HG03520 (cell line): ENCODE measurements around the gene CIAPIN1.

Source experiments
- ATAC-seq: cut with Tn5 transposase; IDR thresholded peaks from one replicate; pipeline ENCODE4 v1.9.1; 2021; ENCODE audit warnings: mild to moderate bottlenecking, moderate library complexity; ENCODE audit not compliant: unreplicated experiment

CIAPIN1 gene

DNA sequence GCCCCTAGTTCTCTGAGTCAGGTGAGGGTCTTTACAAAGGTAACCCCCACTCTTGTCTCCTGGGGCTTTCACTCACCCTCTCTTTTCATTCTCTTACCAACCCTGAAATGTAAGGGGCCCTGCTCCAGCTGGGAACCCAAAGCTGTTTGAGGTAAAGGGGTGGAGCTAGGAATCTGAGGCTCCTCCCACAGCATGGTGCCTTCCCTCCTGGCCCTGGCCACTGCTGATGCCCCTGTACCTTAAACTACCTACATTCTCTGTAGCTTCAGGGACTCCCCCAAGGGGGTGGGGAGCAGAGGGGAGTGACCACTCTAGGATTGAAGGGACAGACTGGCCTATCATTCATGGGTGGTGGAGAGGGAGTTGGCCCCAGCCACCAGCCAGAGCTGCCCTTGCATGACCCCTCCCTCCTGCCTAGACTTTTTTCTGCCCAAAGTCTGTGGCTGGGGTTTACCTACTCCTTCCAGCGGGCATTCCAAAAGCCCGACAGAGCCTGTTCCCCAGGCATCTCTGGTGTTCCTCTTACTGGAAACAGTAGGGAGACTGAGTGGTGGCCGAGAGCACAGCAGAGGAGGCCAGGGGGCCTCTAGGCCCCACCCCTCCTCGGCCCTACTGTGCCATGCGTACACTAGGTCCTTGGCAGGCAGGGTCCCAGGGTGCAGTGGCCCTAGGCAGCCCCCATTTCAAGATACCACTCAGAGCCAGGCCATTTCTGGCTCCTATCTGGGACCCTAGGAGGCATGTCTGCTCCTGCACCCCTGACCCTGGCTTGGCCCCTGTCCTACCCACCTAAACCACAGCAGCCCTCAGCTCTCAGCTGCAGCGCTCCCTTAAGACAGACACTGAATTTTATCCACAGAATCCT is 29.6 kb upstream of the CIAPIN1 start:
- ATAC-seq: no peak

DNA sequence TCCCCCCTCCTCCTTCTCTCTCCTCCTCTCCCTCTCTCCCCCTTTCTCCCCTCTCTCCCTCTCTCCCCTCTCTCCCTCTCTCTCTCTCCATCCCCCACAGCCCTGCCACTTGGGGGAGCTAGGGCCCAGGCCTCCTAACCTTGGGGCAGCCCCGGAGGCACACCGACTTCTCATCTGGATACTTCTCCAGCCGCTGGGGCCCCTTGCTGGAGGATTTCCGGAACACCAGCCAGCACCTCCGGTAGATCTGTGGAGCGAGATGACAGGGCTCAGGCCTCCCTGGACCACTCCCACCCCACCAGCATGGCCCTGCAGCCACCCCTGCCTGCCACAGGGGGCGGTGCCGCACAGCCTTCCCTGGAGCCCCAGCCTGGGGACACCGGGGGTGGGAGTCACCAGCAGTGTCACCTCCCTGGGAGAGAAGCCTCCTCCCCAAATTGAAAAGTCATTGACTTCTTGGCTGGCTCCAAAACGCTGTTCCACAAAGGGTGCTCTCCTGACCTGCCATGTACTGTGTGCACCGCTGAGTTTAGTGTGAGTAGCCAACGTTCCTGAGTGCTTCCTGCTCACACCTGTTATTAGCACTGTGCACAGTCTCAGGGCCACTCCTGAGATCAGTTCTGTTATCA is 28.6 kb upstream of the CIAPIN1 start:
- peak; percentile 89 for ATAC-seq

DNA sequence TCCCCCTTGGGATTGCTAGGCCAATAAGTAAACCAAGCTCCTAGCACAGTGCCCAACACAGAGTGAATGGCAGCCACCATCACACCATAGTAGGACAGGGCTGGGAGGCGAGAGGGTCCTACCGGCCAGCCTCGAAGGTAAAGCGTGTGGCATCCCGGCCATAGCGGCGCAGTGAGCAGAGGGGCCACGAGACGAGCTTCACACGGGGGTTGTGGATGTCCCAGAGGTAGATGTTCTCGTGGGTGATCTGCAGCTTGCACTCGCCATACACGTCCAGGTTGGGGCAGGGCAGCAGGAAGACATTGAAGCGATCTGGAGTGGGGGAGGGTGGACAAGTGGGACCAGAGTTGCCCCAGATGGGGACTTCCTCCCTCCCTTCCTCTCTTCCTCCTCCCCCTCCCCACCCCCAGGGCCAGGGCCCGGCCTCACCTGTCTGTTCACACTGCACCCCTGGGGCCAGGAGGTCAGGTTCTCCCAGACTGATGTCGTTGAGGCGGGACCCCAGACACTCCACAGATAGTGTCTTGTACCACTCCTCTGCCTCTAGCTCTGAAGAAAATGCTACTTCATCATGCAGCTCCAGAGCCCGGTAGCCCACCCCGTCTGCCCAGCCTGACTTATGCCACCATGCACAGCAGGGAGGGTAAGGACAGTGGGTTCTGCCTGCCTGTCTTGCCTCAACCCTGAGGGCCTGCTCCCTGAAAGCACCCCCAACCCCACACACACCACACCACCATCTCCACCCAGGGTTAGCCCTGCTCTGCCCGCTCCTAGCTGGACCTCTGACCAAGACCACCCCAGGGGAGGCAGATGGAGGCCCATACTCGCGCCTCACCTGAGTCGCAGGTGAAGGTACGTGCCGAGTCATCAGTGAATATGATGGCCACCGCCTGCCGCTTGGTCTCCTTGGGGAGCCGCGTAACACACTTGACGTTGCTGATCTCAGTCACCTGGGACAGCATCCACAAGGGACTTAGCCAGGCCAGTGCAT is 27.8 kb upstream of the CIAPIN1 start:
- ATAC-seq: no peak

DNA sequence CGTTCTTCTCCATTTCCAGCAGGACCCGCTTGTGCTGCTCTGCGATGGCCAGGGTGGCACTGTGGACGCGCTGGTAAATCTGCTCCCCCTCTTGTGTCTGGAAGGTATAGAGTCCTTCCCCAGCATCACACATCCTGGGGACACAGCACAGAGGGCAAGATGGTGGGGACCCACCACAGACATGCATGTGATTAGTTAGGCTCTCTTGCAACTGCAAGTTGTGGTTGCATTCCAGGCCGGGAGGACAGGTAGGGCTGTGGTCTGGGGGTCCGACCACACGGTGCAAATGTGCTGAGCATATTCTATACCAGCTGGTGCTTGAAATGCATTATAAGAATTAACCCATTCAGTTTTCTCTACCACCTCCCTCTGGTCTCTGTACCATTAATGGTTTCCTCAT is 26.7 kb upstream of the CIAPIN1 start:
- ATAC-seq: no peak

DNA sequence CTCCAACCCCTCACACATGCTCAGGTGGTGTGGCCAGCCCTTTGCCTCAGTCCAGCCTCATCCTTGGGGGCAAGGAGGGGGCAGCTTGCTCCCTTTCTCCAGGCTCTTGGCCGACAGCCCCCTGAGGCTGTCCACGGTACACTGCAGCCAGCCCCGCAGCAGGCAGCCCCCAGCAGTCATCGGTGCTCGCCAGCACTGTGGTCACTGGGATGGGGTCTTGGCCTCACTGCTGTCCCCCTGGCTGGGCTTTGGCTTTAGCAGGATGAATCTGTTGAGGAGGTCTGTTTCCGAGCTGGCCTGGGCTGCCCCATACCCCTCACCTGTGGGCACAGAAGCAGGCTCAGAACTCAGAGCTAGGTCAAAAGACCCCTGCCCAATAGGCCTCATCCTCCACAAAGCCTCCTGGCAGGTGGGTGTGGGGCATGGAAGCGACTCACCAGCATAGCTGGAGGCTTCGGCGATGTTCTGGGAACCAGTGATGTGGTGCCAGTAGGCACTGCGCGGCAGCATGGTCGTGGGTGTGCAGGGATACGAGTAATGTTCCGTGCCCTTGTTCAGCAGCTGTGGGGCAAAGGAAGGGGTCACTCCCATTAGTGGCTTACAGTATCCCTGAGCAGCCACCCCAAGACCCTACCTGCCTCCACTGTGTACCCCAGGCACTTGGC is 26.1 kb upstream of the CIAPIN1 start:
- ATAC-seq: no peak

DNA sequence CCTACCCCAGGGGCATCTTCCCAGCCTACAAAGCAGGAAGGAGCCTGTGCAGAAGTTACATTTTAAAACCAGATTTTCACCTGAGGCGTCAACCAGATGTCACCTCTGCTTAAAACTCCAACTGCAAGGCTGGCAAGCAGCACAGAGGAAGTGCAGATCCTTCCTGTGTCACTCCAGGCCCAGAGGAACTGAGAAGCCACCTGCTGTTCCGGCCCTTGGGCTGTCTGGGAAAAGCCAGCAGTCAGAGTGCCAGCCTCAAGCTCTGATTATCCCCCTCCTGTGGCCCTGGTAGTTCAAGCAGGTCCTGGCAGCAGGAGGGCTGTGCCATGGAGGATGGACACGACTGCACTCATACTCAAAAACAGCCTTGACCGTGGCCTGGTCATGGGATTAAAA is 25.5 kb upstream of the CIAPIN1 start:
- ATAC-seq: no peak

DNA sequence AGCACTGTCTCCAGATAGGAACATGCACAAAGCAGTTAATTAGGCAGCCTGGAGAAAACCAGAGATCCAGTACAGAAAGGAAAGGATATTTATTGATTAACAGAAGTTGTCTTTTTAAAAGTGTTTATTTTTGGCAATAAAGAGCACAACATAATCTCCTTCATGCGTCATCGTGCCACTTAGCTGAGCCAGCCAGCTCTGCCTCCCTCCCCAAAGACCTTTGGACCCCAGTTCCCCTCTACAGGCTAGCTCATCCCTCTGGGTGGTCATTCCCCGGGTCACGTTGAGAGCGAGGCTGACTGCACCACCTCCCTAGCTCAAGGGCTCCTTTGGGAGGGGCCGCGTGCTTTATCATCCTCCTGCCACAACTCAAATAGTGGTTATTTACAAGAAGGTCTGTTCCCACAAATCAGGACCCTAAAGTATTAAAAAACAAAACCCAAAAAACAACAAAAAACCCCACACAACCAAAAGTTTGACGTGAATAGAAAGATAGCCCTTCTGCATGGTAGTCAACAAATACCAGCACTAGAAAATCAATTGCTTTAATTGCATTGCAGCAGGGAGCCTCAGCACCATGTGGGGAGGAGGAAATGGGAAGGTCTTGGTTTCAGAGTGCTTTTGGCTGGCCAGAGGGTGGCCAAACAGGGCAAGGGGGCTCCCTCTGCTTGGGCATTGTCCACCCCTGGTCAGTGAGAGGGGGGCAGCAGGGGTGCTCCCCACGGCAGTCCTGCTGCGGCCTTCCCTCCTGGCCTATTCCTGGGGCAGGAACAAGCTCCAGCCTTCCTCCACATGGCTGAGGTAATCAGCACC is 24.9 kb upstream of the CIAPIN1 start:
- ATAC-seq: no peak

DNA sequence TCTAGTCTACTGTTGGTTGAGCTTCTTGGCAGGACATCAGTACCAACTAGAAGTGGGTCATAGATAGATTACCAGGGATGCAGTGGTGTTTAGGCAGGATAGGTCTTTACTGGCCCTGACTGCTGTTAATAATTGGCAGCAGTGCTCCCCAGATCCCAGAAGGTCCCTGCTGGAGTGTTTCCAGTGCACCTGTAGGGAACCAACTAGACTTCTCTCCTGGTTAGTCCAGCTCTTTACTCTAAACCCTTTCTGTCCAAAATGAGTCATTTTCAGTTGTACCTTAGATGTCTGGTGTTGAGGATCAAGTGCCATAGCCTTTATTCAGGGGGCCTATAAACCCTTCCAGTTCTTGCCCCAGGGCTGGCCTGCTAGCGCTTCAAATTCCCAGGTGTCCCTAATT is 24.0 kb upstream of the CIAPIN1 start:
- no peak for ATAC-seq

DNA sequence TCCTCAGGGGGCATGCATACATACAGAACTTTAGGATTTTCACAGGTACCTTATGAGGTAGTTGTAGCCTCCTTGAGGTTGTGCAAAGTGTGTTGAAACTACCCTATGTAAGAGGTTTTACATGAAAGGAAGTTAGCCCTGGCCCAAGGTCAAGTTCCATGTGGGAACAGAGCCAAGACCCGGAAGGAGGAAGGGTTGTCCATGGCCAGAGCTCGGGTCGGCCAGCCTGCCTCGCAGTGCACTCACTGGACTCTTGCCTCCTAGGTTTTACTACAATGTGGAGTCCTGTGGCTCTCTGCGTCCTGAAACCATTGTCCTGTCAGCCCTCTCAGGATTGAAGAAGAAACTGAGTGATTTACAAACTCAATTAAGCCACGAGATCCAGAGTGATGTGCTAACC is 23.5 kb upstream of the CIAPIN1 start:
- no peak for ATAC-seq

DNA sequence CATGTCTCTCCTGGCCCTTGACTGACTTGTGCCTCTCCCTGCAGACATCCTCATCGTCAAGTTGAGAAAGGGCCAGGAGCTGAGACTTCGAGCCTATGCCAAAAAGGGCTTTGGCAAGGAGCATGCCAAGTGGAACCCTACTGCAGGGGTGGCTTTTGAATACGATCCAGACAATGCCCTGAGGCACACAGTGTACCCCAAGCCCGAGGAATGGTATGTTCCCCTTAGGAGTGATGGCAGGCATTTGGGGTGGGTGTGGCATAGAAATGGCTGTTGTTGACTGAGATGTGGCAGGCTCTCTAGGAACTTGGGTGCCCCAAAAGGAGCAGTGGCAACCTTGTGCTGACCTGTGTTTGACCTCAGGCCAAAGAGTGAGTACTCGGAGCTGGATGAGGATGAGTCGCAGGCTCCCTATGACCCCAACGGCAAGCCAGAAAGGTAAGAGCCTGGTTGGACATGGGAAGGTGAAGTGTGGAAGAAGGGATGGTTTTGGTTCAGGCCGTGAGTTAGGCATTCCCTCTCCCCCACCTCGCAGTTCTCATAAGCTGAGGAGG is 22.8 kb upstream of the CIAPIN1 start:
- ATAC-seq: no peak

DNA sequence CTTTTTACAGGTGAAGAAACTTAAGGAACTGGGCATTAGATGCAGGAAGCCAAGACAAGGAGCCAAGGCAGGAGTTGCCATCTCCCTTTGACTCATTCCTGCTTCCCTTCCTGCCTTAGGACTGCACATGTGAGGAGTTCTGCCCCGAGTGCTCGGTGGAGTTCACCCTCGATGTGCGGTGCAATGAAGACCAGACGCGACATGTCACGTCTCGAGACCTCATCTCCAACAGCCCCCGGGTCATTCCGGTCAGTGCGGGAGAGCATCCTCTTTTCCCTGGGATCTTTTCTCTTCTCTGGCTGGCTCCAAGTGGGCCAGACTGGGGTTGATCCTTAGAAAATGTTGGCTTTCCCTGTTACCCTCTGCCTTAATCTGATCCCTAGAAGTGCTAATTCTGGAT is 21.9 kb upstream of the CIAPIN1 start:
- ATAC-seq: no peak

DNA sequence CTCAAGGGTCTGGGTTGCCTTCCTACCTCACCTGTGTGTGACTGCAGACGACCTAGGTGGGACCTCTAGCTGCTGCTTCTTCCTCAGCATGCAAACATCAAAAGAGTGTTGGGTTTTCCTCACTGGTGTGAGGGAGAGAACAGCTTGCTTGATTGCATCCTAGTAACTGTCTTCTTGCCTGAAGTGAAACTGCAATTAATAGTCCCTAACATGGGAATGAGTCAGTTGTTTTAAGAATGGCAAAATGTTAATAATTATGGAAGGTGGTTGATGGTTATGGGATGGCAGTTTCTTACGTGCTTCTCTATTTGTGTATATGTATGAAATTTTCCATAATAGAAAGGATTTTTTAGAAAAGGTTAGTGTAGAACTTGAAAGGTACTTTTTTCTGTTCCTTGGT is 21.2 kb upstream of the CIAPIN1 start:
- no peak for ATAC-seq

DNA sequence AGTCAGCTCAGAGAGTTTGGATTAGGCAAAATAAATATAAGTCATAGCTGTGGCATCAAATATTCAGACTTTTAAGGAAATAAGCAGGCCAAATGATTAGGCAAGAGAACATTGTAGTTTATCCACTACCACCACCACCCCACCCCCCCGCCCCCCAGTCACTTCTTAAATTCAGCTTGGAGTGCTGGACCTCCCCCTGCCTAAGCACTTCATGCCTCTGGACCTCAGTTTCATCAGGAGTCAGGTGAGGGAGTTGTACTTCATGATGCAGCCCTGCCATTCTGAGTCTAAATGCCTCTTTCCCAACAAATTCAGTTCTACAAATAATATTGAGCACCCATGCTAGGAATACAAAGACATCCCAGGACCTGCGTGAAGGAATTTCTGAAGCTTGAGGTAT is 17.3 kb upstream of the CIAPIN1 start:
- ATAC-seq: no peak

DNA sequence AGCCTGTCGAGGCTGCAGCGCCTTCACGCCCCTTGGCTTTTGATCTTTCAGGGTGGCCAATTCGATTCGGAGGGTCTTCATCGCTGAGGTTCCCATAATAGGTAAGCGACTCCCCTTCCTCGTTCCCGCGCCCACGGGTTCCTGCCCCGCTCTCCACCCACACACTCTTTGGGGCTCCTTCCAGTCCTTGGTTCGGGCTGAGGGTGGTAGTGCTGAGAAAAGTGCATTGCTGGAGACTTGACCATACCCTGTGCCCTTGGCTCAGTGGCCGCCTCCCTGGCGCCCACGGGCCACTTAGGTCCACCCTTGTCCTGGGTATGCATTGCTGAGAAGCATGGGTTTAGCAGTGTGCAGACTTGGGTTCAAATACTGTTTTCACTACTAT is 15.8 kb upstream of the CIAPIN1 start:
- no peak for ATAC-seq

DNA sequence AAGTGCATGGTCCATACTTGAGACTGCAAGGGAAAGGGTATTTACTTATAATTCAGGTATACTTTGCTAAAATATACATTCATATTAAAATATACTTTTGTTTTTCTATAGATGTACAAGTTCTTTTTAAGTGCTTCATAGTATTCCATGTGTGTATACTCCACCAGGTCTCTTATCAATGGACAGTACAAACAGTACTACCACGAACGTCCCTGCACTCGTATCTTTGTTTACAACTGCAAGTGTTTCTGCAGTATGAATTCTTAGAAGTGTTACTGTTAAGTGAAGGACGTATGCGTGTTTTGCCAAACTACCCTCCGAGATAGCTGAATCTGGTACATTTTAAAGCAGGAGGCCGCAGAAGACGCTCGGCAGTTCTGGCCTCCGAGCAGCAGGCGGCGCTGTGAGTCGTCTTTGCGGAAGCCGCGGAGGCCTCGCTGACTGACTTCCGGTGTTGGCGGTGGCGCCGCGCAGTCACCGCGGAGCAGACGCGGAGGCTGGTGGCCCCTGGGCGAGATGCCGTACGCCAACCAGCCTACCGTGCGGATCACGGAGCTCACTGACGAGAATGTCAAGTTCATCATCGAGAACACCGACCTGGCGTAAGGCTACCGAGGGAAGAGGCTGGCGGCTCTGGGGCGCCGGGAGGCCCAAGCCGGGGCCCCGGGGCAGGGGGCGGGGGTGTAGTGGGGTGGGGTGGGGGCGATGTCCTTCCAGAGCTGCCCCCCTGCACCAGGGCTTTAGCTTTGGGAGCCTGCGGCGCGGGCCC is 15.2 kb upstream of the CIAPIN1 start, which contains the start of gene POLR2C:
TSS of gene POLR2C (plus strand) at position 471 of the 769 bp plus-strand sequence. CDS start at position 517, 46 bp downstream.
- ATAC-seq: peak; percentile 75

DNA sequence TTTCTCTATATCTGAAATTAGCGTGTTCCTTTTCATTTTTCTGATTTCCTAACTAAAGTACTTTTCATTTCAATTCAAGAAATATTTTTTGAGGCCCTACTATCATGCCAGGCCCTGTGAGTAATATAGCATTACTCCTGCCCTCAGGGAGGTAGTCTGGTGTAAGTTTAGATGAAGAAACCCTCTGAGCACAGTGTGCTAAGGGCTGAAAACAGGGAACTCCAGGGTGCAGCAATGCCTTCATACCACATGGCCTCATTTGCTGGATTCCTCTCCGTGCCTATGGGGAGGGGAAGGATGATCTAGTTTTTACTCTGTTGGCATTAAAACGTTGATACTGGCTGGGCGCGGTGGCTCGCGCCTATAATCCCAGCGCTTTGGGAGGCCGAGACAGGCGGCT is 4.8 kb upstream of the CIAPIN1 start:
- no peak for ATAC-seq

DNA sequence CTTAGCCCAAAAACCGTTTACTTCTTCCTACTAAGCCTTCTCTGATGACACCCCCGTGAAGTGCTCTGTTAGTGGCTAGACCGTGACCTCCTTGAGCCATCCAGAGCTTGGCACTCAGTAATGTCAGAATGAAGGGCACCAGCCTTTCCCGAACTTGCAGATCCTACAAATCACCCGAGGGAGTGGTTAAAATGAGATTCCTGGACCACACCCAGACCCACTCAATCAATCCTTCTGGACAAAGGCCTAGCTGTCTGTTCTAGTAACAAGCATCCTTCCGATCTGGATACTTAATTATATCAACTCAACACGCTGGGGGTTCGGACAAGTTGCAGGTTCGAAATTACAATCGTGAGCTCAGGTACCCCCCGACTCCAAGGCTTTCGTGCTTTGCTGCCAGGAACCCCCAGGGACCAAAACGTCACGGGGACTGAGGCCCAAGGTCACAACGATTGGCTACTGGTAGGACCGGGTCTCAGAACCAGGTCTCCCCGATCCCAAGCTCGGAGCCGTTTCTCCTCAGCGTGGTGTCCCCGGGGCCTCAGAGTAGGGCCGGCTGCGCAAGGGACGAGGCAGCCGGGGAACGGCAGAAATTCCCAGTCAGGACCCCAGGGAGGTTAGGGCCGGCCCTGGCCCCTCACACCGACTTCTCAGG is 527 bp downstream of the CIAPIN1 start:
- peak; percentile 26 for ATAC-seq

DNA sequence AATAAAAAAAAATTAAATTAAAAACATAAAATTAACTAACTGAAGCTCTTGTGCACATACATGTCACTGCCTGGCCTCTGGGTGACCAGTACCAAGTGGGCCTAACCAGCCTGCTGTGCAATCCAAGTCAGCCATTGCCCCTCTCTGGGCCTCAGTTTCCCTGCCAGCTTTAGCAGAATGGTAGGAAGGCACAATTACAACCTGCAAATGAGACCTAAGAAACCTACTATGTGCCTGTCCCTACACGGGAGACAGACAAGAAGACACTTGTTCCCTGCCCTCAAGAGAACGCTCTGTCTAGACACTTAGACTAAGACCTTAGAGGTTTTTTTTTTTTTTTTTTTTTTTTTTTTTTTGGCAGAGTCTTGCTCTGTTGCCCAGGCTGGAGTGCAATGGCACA is 1.7 kb downstream of the CIAPIN1 start:
- no peak for ATAC-seq
